OCI-LY7 (cell line): Measurements from ENCODE around the gene S100A3.

Experiments used
- CTCF ChIP-seq: fragments of 200-600 bp; sonication (generic); conservative IDR thresholded peaks from 2 replicates; pipeline ENCODE4 v1.5.1; 2014; ENCODE audit warnings: mild to moderate bottlenecking, antibody characterized with exemption, low read length, moderate library complexity, mixed read lengths
- EZH2phosphoT487 ChIP-seq: fragments of 200-600 bp; sonication (generic); IDR thresholded peaks from 2 replicates; pipeline ENCODE4 v1.6.1; 2018; ENCODE audit warnings: low read depth, borderline replicate concordance, mild to moderate bottlenecking, mixed run types, antibody characterized with exemption, low read length, moderate library complexity, mixed read lengths

GRCh38 chr1:153577624-153578051 is 28.6 kb upstream of the S100A3 start:
- TF ChIP-seq CTCF (no peak), EZH2phosphoT487 (no peak)
